K562 (cell line): ENCODE results near the gene UQCC2. TPM values are rescaled to one million over a fixed set of nuclear protein-coding genes. Genes with fewer than 3 reads are reported as not detected.

ENCODE experiments used
- ATAC-seq: fragments of 200-7000 bp; cut with Tn5 transposase; 3 replicates; pipeline ENCODE4 v1.9.1; 2020; ENCODE audit warnings: moderate library complexity
- BruUV-seq: library from RNA; stranded (reverse); fragments of 400-500 nt; replicated peaks from 2 replicates; lab custom pipeline; 2021; lab: Mats Ljungman, UMichigan
- CTCF ChIA-PET: fragments of 300-600 bp; formaldehyde crosslinking; extraction: SDS; loops from one replicate; lab custom pipeline; 2021; ENCODE audit warnings: low intra/inter-chr PET ratio; lab: Yijun Ruan, JAX
- POLR2A ChIA-PET: fragments of 300-600, 350-650 bp; sonication (Branson Sonifier 250); formaldehyde crosslinking; extraction: SDS; loops from one replicate; lab custom pipeline; 2021; ENCODE audit warnings: antibody characterized with exemption, inconsistent platforms; lab: Yijun Ruan, JAX
- DNase-seq, 4 experiments: peaks; one replicate each; pipeline versions ENCODE4 v3.0.0 to v3.0.0-alpha.2; 2011 to 2018; ENCODE audit warnings: low spot score in 3 of 4, mixed read lengths in 3 of 4; ENCODE audit errors: extremely low read depth in 1 of 4
- FAIRE-seq: peaks from 2 replicates; lab custom pipeline; 2011; peaks lifted over from hg19 to GRCh38; lab: Jason Lieb, UNC
- H2AFZ ChIP-seq: 2 replicates; pipeline ENCODE4 v1.6.0; 2011; ENCODE audit warnings: low read depth, low read length, control low read depth, inconsistent platforms
- H3K27ac ChIP-seq: fragments of 200-600 bp; 3 replicates; pipeline ENCODE4 v1.8.0; 2011; ENCODE audit warnings: low read depth, mild to moderate bottlenecking, control low read depth, inconsistent platforms, low read length, moderate library complexity, mixed read lengths; ENCODE audit errors: extremely low read depth
- H3K27me3 ChIP-seq, 2 experiments: fragments of 300-600 bp in 1 of 2; 2 replicates in 1 of 2; 3 replicates in 1 of 2; pipeline versions ENCODE4 v1.6.0 to v1.8.0; 2011; ENCODE audit warnings: inconsistent platforms in 2 of 2, low read length in 2 of 2, mild to moderate bottlenecking in 1 of 2, mixed read lengths in 1 of 2, moderate library complexity in 1 of 2; ENCODE audit not compliant: control insufficient read depth in 2 of 2, insufficient read depth in 2 of 2
- H3K36me3 ChIP-seq: fragments of 300-600 bp; 3 replicates; pipeline ENCODE4 v1.8.0; 2011; ENCODE audit warnings: mild to moderate bottlenecking, low read length, inconsistent platforms; ENCODE audit not compliant: control insufficient read depth, insufficient read depth
- H3K4me1 ChIP-seq, 2 experiments: fragments of 200-600 bp in 1 of 2; replicated peaks in 1 of 2; 2 replicates in 1 of 2; 3 replicates in 1 of 2; pipeline versions ENCODE4 v1.5.1 to v1.8.0; 2011; ENCODE audit warnings: inconsistent platforms in 2 of 2, low read length in 2 of 2, mild to moderate bottlenecking in 1 of 2, mixed read lengths in 1 of 2, moderate library complexity in 1 of 2; ENCODE audit not compliant: control insufficient read depth in 2 of 2, insufficient read depth in 2 of 2
- H3K4me2 ChIP-seq: 2 replicates; pipeline ENCODE4 v1.6.1; 2011; ENCODE audit warnings: low read length, control low read depth, inconsistent platforms, mixed read lengths; ENCODE audit not compliant: insufficient read depth
- H3K4me3 ChIP-seq: fragments of 200-600 bp; sonication (generic), shearing (Covaris generic); 2 replicates; pipeline ENCODE4 v1.5.1; 2016; ENCODE audit warnings: control low read depth, inconsistent platforms
- H3K79me2 ChIP-seq: fragments of 200-600 bp; 3 replicates; pipeline ENCODE4 v1.8.0; 2011; ENCODE audit warnings: low read length, inconsistent platforms; ENCODE audit not compliant: control insufficient read depth, insufficient read depth
- H3K9ac ChIP-seq, 2 experiments: 2 replicates each; pipeline versions ENCODE4 v1.6.0 to v1.6.1; 2011; ENCODE audit warnings: low read depth in 2 of 2, low read length in 2 of 2, control low read depth in 1 of 2, inconsistent platforms in 1 of 2, mild to moderate bottlenecking in 1 of 2, mixed read lengths in 1 of 2; ENCODE audit not compliant: insufficient read depth in 1 of 2
- H3K9me1 ChIP-seq: one replicate; pipeline ENCODE4 v1.6.0; 2011; ENCODE audit warnings: inconsistent platforms, mild to moderate bottlenecking, low read length, moderate library complexity; ENCODE audit not compliant: control insufficient read depth, insufficient read depth
- H3K9me3 ChIP-seq: replicated peaks from 2 replicates; pipeline ENCODE4 v1.5.1; 2011; ENCODE audit warnings: low read depth, low read length, inconsistent platforms; ENCODE audit not compliant: control insufficient read depth, insufficient read depth
- H4K20me1 ChIP-seq: replicated peaks from 2 replicates; pipeline ENCODE4 v1.6.1; 2011; ENCODE audit warnings: low read length, inconsistent platforms, mixed read lengths; ENCODE audit not compliant: control insufficient read depth, insufficient read depth
- HBP1 ChIP-seq: fragments of 450-650 bp; formaldehyde crosslinking; IDR thresholded peaks from 2 replicates; pipeline ENCODE4 v1.4.0; 2022; ENCODE audit warnings: missing genetic modification characterization
- MAFG ChIP-seq: fragments of 450-650 bp; conservative IDR thresholded peaks from 2 replicates; pipeline ENCODE4 v1.6.1; 2016; ENCODE audit warnings: missing genetic modification characterization, missing compliant biosample characterization
- ZNF316 ChIP-seq: fragments of 450-650 bp; IDR thresholded peaks from 2 replicates; pipeline ENCODE4 v1.6.1; 2016
- WGBS: fragments of 100-300 bp; shearing (Covaris generic); methylation state at CpG from one replicate; pipeline ENCODE4 v1.1.6; 2016; ENCODE audit warnings: low coverage, mixed read lengths; ENCODE audit not compliant: insufficient coverage; ENCODE audit errors: missing lambda C conversion rate; 5-methylcytosine and 5-hydroxymethylcytosine counted together
- in situ Hi-C: fragments of 300-500 bp; cut with MboI; formaldehyde crosslinking; loops from 4 replicates; pipeline ENCODE4 v1.15.0; 2018; ENCODE audit warnings: inconsistent platforms, mixed read lengths
- intact Hi-C: fragments of 100-400 bp; cut with micrococcal nuclease; formaldehyde crosslinking; loops from 2 replicates; pipeline ENCODE4 v1.14.2; 2022
- polyA plus RNA-seq, 8 experiments: library from polyadenylated mRNA; depleted of rRNA in 4 of 8; stranded (reverse) in 5 of 8; unstranded in 3 of 8; fragments of >200 nt; fragmentation: Nextera tagmentation in 2 of 8; fragmentation: Illumina TruSeq in 1 of 8; extraction: Ambion mirVana in 2 of 8; extraction: Trizol in 1 of 8; gene quantifications; 2 replicates each; pipeline versions ENCODE4 v1.2.1 to v1.2.3, GENCODE V29; 2011 to 2014; ENCODE audit warnings: inconsistent platforms in 1 of 8, missing spikeins in 1 of 8
- total RNA-seq, 7 experiments: library from RNA; depleted of rRNA in 6 of 7; stranded (reverse); fragments of >200 nt in 6 of 7; fragmentation: Illumina TruSeq in 2 of 7; extraction: Trizol in 2 of 7; gene quantifications; 2 replicates each; pipeline versions ENCODE4 v1.2.1 to v1.2.3, GENCODE V29; 2011 to 2021; ENCODE audit warnings: low replicate concordance in 1 of 7

UQCC2 gene
- total and polyA plus RNA-seq, 9 of the 15 experiments (the other 6 are each of a cell fraction or from before 2014, with no cell fraction given): 58.5 to 927 (median 158) TPM

- no peak overlapping the region for H3K4me2 ChIP-seq
- POLR2A ChIA-PET: interaction anchor here (0.6 to 2.1 kb wide), 2 partner anchors 13 to 15 kb away, joined by 3 to 5 read pairs; no protein-coding TSS in a partner anchor
Measured at GRCh38 chr6:33758815-33759216, 47.3 kb upstream of the UQCC2 start.

More at GRCh38 chr6:33758815-33759216, 47.3 kb upstream of the UQCC2 start:
- H2AFZ ChIP-seq: no peak overlapping the region
- CTCF ChIA-PET: interaction anchor here (0.6 kb wide), 1 partner anchor 1511 kb away, joined by 3 read pairs; no protein-coding TSS in a partner anchor
- H3K27ac ChIP-seq: no peak overlapping the region
- no peaks in the 10 kb centered on the region for H3K9me1 ChIP-seq
- no peaks in the 10 kb centered on the region for H3K79me2 ChIP-seq
- no TSS peak for BruUV-seq
- no peak overlapping the region for H3K9ac ChIP-seq
- H4K20me1 ChIP-seq: 0 out of 2 replicates have a peak, but pooled peaks cover 12% of the 10 kb centered on the region
- TF ChIP-seq HBP1 (CRISPR knock-in tag) (no peak), ZNF316 (peak; percentile 57), MAFG (tag) (peak; percentile 40; the same call in 1 of the 2 replicates)
- no peaks in the 10 kb centered on the region for H3K9me3 ChIP-seq
- ATAC-seq (no peak), DNase-seq (no peak), FAIRE-seq (no peak)
- intact Hi-C loops (no loop called here), in situ Hi-C loops (no loop called here)
- H3K4me3 ChIP-seq: no peak overlapping the region
- H3K4me1 ChIP-seq: peaks cover 0 to 19% of the 10 kb centered on the region in 2 experiments; a peak in 2 of 5 replicates
- H3K36me3 ChIP-seq: no peaks in the 10 kb centered on the region
- 2% methylated on average over 7 of the region's 7 CpGs for WGBS
- peaks cover 38 to 60% of the 10 kb centered on the region in 2 experiments for H3K27me3 ChIP-seq
